ENCODE data around the gene PLEKHH1.

Gene PLEKHH1

DNA sequence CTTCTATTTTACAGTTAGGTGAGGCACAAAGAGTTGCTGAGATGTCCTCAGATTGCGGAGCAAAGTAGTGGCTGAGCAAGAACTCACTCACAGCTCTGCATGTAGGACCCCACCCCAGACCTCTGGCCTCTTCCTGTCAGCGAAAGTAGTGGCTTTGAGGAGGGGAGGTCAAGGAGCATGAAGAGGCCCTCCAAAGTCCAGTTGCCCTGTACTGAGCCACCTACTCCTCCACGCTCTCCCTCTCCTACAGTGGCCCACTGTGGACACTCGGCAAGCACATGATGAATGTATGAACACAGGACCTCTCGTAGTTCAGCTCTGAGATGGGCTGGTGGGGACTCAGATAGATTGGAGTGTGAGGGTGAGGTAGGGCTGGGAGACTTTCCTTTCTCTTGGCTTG lies 5.3 kb upstream of the PLEKHH1 start:
- peaks cover 65% of the 10 kb centered on the region for H3K27me3 Mint-ChIP-seq (ENCODE audit: low read depth, poor library complexity)
- H3K36me3 Mint-ChIP-seq (ENCODE audit: low read depth), result no peaks in the 10 kb centered on the region
- H3K9me3 Mint-ChIP-seq, result no peaks in the 10 kb centered on the region
- no peak overlapping the region for H3K4me3 Mint-ChIP-seq
- TF ChIP-seq, protein P1, sequence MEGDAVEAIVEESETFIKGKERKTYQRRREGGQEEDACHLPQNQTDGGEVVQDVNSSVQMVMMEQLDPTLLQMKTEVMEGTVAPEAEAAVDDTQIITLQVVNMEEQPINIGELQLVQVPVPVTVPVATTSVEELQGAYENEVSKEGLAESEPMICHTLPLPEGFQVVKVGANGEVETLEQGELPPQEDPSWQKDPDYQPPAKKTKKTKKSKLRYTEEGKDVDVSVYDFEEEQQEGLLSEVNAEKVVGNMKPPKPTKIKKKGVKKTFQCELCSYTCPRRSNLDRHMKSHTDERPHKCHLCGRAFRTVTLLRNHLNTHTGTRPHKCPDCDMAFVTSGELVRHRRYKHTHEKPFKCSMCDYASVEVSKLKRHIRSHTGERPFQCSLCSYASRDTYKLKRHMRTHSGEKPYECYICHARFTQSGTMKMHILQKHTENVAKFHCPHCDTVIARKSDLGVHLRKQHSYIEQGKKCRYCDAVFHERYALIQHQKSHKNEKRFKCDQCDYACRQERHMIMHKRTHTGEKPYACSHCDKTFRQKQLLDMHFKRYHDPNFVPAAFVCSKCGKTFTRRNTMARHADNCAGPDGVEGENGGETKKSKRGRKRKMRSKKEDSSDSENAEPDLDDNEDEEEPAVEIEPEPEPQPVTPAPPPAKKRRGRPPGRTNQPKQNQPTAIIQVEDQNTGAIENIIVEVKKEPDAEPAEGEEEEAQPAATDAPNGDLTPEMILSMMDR (IDR thresholded peaks at IDR 0.05), result no peak
- no peak overlapping the region for H3K27ac Mint-ChIP-seq
- no peak for DNase-seq
- peaks cover 6% of the 10 kb centered on the region for H3K4me1 Mint-ChIP-seq

DNA sequence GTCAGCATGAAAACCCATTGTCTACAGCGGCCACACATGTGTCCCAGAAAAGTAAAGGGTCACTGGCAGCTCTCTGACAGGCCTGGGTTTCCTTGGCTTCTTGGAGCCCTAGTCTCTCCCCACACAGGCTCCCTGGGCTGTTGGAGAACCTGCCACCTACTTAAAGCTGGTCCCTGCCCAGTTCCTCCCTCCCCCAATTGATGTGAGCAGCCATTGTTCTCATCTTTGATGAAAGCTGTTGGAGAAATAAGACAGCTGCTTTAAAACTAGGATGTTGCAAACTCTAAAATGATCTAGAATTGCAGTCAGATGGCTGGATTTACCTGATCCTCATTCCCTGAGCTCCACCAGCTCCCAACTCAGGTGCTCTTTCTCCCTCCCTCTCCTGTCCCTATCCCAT lies 4.8 kb upstream of the PLEKHH1 start:
- DNase-seq, result no peak
- peaks cover 6% of the 10 kb centered on the region for H3K4me1 Mint-ChIP-seq
- no peak overlapping the region for H3K27ac Mint-ChIP-seq
- TF ChIP-seq, protein P1 (IDR thresholded peaks at IDR 0.05), result no peak
- H3K36me3 Mint-ChIP-seq (ENCODE audit: low read depth), result no peaks in the 10 kb centered on the region
- H3K27me3 Mint-ChIP-seq (ENCODE audit: low read depth, poor library complexity), result peaks cover 62% of the 10 kb centered on the region
- H3K9me3 Mint-ChIP-seq, result no peaks in the 10 kb centered on the region
- no peak overlapping the region for H3K4me3 Mint-ChIP-seq

DNA sequence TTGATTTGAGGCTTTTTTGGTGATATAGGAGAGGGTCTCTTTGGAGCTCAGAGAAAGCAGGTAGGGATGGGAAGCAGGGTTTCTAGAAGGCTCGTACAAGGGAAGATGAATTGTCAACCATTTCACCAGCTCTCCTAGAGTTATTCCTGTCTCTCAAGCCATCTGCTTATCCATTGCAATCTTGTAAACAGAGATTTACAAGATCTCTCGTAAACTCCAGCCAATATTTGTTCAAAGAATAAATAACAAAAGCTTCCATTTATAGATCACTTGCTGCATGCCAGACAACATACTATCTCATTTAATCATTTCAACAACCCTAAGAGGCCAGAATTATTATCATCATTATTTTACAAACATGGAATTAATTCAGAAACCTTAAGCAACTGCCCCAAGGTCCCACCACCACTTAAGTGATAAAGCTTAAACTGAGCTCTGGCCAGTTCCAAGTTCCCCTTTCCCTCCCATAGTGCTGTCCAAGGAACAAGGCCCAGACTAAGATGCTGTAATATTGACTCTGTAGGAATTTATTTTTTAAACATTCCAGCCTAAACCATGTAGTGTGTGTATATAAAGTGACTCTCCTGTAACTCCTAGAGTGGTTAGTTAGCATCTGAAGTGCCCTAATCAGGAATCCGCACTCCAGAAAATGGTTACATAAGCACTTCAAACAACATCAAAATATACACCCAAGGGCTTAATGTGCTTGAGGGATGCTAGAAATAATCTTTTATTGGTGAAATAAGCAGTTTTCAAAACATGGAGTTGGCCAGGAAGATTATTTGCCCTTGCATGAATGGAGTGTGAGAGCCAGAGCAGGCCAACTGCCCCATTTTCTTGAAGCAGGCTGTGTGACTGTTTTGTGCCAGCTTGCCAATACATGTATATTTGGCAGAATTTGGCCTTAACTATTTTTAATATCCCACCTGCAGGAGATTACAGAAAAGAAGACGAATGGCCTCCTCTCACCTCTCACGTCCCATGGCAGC lies 2.8 kb upstream of the PLEKHH1 start:
- Mint-ChIP-seq H3K27ac (no peak overlapping the region), H3K36me3 (ENCODE audit: low read depth) (no peaks in the 10 kb centered on the region), H3K27me3 (ENCODE audit: low read depth, poor library complexity) (peaks cover 48% of the 10 kb centered on the region), H3K4me3 (no peak overlapping the region), H3K4me1 (peaks cover 21% of the 10 kb centered on the region), H3K9me3 (no peaks in the 10 kb centered on the region)
- DNase-seq, result no peak
- TF ChIP-seq, protein P1 (IDR thresholded peaks at IDR 0.05), result no peak

DNA sequence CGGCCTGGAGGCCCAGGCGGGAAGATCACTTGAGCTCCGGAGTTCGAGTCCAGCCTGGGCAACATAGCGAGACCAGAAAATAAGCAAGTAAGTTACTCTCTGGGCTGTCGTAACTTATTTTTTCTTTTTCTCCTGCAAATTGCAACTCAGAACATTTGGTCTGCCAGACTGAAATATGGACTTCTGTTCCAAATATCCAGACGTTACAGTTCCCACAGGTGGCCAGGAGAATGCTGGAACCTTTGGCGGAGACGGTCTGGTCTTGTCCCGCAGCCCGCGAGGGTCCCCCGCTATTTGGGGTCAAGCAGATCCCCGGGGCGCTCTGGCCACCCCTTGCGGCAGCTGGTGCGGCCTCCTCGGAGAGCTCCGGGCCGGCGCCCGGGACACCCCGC lies 488 bp upstream of the PLEKHH1 start:
- DNase-seq, result no peak
- Mint-ChIP-seq H3K4me3 (peak overlapping the region; percentile 75), H3K27ac (no peak overlapping the region), H3K9me3 (no peaks in the 10 kb centered on the region), H3K36me3 (ENCODE audit: low read depth) (no peaks in the 10 kb centered on the region), H3K27me3 (ENCODE audit: low read depth, poor library complexity) (peaks cover 33% of the 10 kb centered on the region), H3K4me1 (peaks cover 24% of the 10 kb centered on the region)
- TF ChIP-seq, protein P1 (IDR thresholded peaks at IDR 0.05), result no peak

DNA sequence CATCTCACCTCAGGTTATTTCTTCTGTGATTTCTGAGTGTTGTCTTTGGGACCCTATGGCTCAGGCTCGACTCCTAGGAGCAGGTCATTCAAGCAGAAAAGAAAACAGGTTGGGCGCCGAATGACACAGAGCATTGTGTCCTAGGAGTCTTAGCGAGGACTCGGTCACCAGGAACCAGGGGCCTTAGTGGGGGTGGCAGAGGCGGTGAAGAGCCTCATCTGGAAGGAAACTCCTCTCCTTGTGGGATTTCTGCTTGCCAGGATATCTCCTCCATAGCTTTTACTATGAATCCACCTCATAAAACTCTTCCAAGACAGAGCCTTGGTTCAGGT lies 630 bp downstream of the PLEKHH1 start:
- H3K36me3 Mint-ChIP-seq (ENCODE audit: low read depth), result no peaks in the 10 kb centered on the region
- peak overlapping the region; percentile 85 for H3K27ac Mint-ChIP-seq
- TF ChIP-seq, protein P1 (IDR thresholded peaks at IDR 0.05), result no peak
- peaks cover 29% of the 10 kb centered on the region for H3K27me3 Mint-ChIP-seq (ENCODE audit: low read depth, poor library complexity)
- no peaks in the 10 kb centered on the region for H3K9me3 Mint-ChIP-seq
- peak overlapping the region; percentile 90 for H3K4me3 Mint-ChIP-seq
- peaks cover 24% of the 10 kb centered on the region for H3K4me1 Mint-ChIP-seq
- DNase-seq, result peak; percentile 39

DNA sequence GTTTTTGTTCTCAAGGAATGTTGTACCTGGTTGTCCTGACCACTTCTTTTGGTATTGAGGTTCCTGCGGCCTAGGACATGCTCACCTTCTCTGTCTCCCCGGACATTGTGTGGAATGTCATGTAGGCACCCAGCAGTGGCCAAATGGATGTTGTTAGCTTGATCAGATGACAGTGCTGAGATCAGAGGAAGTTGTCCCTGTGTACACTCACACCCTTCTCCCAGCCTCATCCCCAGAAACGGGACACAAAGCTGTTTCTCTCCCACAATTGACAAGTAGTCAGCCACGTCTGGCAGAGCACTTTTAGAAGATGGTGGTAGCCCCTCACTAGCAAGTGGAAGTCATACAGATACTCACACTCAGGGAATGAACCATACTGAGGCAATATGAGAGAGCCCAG lies 3.0 kb downstream of the PLEKHH1 start:
- Mint-ChIP-seq H3K4me1 (peaks cover 37% of the 10 kb centered on the region), H3K9me3 (no peaks in the 10 kb centered on the region), H3K27me3 (ENCODE audit: low read depth, poor library complexity) (peaks cover 15% of the 10 kb centered on the region), H3K36me3 (ENCODE audit: low read depth) (no peaks in the 10 kb centered on the region), H3K4me3 (peak overlapping the region; percentile 0), H3K27ac (no peak overlapping the region)
- no peak for DNase-seq
- TF ChIP-seq, protein P1 (IDR thresholded peaks at IDR 0.05), result no peak

Measured in nephron progenitor cell (in vitro differentiated cells).